HK-2 (cell line): ENCODE data around the gene ANKRD40CL.

ENCODE experiments used
- DNase-seq: peaks from one replicate; pipeline ENCODE4 v3.0.0-alpha.2; 2018; ENCODE audit not compliant: unreplicated experiment

ANKRD40CL gene

DNA sequence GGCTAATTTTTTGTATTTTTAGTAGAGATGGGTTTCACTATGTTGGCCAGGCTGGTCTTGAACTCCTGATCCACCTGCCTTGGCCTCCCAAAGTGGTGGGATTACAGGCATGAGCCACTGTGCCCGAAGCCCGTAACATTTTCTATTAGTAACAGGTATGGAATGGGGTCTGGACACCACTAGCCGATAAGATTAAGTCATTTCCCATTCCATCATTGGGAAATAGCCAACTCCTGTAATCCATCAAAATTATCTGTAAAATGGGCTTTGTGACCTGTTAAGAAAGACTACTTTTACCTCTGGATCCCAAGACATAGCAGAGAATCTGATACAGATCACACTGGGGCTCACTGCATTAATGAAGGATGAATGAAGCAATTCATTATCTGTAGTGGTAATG is 51.8 kb downstream of the ANKRD40CL start:
- DNase-seq = no peak

DNA sequence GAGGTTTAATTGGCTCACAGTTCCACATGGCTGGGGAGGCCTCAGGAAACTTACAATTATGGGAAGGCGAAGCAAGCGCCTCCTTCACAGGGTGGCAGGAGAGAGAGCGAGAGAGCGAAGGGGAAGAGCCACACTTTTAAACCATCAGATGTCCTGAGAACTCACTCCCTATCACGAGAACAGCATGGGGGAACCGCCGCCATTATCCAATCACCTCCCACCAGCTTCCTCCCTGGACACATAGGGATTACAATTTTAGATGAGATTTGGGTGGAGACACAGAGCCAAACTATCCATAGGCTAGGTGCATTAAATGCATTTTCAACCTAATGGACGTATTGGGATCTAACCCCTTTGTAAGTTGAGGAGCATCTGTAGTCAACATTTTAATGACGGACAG is 54.7 kb downstream of the ANKRD40CL start:
- no peak for DNase-seq
